ENCODE measurements around the gene PRTN3.

- no peak for TF ChIP-seq POLR2A (IDR thresholded peaks at IDR 0.05)
- no peak for TF ChIP-seq CTCF (IDR thresholded peaks at IDR 0.05)
- no peak for TF ChIP-seq EP300 (IDR thresholded peaks at IDR 0.05)
Measured at GRCh38 chr19:843836-844545, 3.2 kb downstream of the PRTN3 start.

All from tibial nerve (tissue), 4 donors.